SK-N-SH treated with all-trans-retinoic acid at 6 μM for 48 hours (cell line): ENCODE results near the gene KASH5.

Source experiments
- ATAC-seq: fragments of 200-7000 bp; cut with Tn5 transposase; 3 replicates; pipeline ENCODE4 v1.9.1; 2020; ENCODE audit warnings: mild to moderate bottlenecking, moderate library complexity
- BACH2 ChIP-seq: fragments of 250-450 bp; sonication (Bioruptor Pico); IDR thresholded peaks from 2 replicates; pipeline ENCODE4 v1.9.0; 2021; ENCODE audit warnings: mild to moderate bottlenecking, borderline replicate concordance
- CREB5 ChIP-seq: fragments of 250-450 bp; sonication (Bioruptor Pico); IDR thresholded peaks from 2 replicates; pipeline ENCODE4 v1.5.1; 2020; ENCODE audit warnings: low read depth, mild to moderate bottlenecking, moderate library complexity
- CSDC2 ChIP-seq: fragments of 250-450 bp; sonication (Bioruptor Pico); IDR thresholded peaks from 2 replicates; pipeline ENCODE4 v1.5.0; 2020; ENCODE audit warnings: mild to moderate bottlenecking, moderate library complexity
- ESRRG ChIP-seq: fragments of 250-450 bp; sonication (Bioruptor Pico); IDR thresholded peaks from 2 replicates; pipeline ENCODE4 v1.6.1; 2021; ENCODE audit warnings: mild to moderate bottlenecking
- GLIS3 ChIP-seq: fragments of 250-450 bp; sonication (Bioruptor Pico); IDR thresholded peaks from 2 replicates; pipeline ENCODE4 v1.5.0; 2020; ENCODE audit warnings: mild to moderate bottlenecking, moderate library complexity
- ISL1 ChIP-seq: fragments of 250-450 bp; sonication (Bioruptor Pico); IDR thresholded peaks from 2 replicates; pipeline ENCODE4 v2.1.2; 2022; ENCODE audit warnings: mild to moderate bottlenecking, moderate library complexity
- OSR1 ChIP-seq: fragments of 250-450 bp; sonication (Bioruptor Pico); IDR thresholded peaks from 2 replicates; pipeline ENCODE4 v1.8.0; 2022; ENCODE audit warnings: moderate library complexity, mild to moderate bottlenecking, inconsistent platforms
- PATZ1 ChIP-seq: fragments of 250-450 bp; sonication (Bioruptor Pico); IDR thresholded peaks from 2 replicates; pipeline ENCODE4 v1.8.0; 2020; ENCODE audit warnings: mild to moderate bottlenecking, moderate library complexity, borderline replicate concordance
- POU6F1 ChIP-seq: fragments of 250-450 bp; sonication (Bioruptor Pico); IDR thresholded peaks from 2 replicates; pipeline ENCODE4 v1.8.0; 2021; ENCODE audit warnings: low read depth, mild to moderate bottlenecking, moderate library complexity, borderline replicate concordance
- RARB ChIP-seq: fragments of 250-450 bp; sonication (Bioruptor Pico); IDR thresholded peaks from 2 replicates; pipeline ENCODE4 v1.8.0; 2021; ENCODE audit warnings: mild to moderate bottlenecking, moderate library complexity
- SNAI2 ChIP-seq: fragments of 250-450 bp; sonication (Bioruptor Pico); IDR thresholded peaks from 2 replicates; pipeline ENCODE4 v1.5.0; 2020; ENCODE audit warnings: mild to moderate bottlenecking, moderate library complexity
- TCF4 ChIP-seq: fragments of 250-450 bp; sonication (Bioruptor Pico); IDR thresholded peaks from 2 replicates; pipeline ENCODE4 v1.8.0; 2021; ENCODE audit warnings: mild to moderate bottlenecking, moderate library complexity, borderline replicate concordance
- TOX ChIP-seq: fragments of 250-450 bp; sonication (Bioruptor Pico); IDR thresholded peaks from 2 replicates; pipeline ENCODE4 v1.8.0; 2021; ENCODE audit warnings: mild to moderate bottlenecking, moderate library complexity, borderline replicate concordance
- TSHZ2 ChIP-seq: fragments of 250-450 bp; sonication (Bioruptor Pico); IDR thresholded peaks from 2 replicates; pipeline ENCODE4 v1.5.0; 2020; ENCODE audit warnings: mild to moderate bottlenecking, moderate library complexity
- ZC3H10 ChIP-seq: fragments of 250-450 bp; sonication (Bioruptor Pico); IDR thresholded peaks from 2 replicates; pipeline ENCODE4 v1.5.1; 2021; ENCODE audit warnings: mild to moderate bottlenecking, moderate library complexity
- ZFP30 ChIP-seq: fragments of 450-650 bp; formaldehyde crosslinking; IDR thresholded peaks from 2 replicates; pipeline ENCODE4 v1.5.0; 2022; ENCODE audit warnings: mild to moderate bottlenecking, moderate library complexity
- ZNF565 ChIP-seq: fragments of 450-650 bp; formaldehyde crosslinking; conservative IDR thresholded peaks from 2 replicates; pipeline ENCODE4 v1.5.0; 2020; ENCODE audit warnings: low read depth, mild to moderate bottlenecking, moderate library complexity
- ZNF70 ChIP-seq: fragments of 450-650 bp; formaldehyde crosslinking; IDR thresholded peaks from 2 replicates; pipeline ENCODE4 v1.5.0; 2020; ENCODE audit warnings: mild to moderate bottlenecking, moderate library complexity
- ZNF8 ChIP-seq: fragments of 450-650 bp; formaldehyde crosslinking; IDR thresholded peaks from 2 replicates; pipeline ENCODE4 v1.5.0; 2020; ENCODE audit warnings: mild to moderate bottlenecking, moderate library complexity

Gene KASH5

GRCh38 chr19:49421039-49421877 is 33.2 kb downstream of the KASH5 start:
- no peak for TF ChIP-seq TCF4
- TF ChIP-seq SNAI2 (CRISPR knock-in tag) = no peak
- TF ChIP-seq OSR1 (CRISPR knock-in tag) = no peak
- TF ChIP-seq RARB (CRISPR knock-in tag) = no peak
- TF ChIP-seq ESRRG (CRISPR knock-in tag) = no peak
- TF ChIP-seq ZNF70 (CRISPR knock-in tag) = no peak
- ATAC-seq = peak; percentile 53

- no peak for ATAC-seq
- TF ChIP-seq TCF4 = no peak
- no peak for TF ChIP-seq BACH2 (CRISPR knock-in tag)
- no peak for TF ChIP-seq ZC3H10 (CRISPR knock-in tag)
- no peak for TF ChIP-seq TOX
- no peak for TF ChIP-seq ZNF8 (CRISPR knock-in tag)
- TF ChIP-seq ZNF70 (CRISPR knock-in tag) = no peak
- TF ChIP-seq ISL1 (CRISPR knock-in tag) = no peak
- no peak for TF ChIP-seq SNAI2 (CRISPR knock-in tag)
- TF ChIP-seq, all 23 proteins: peak for 0
These were observed 33.8 kb downstream of the KASH5 start for GRCh38 chr19:49421878-49422202.

- TF ChIP-seq CREB5 (CRISPR knock-in tag) = no peak
- TF ChIP-seq ISL1 (CRISPR knock-in tag) = no peak
- no peak for TF ChIP-seq ZNF8 (CRISPR knock-in tag)
- TF ChIP-seq, all 23 proteins: peak for 0
These were observed 34.5 kb downstream of the KASH5 start for GRCh38 chr19:49422407-49423070.

GRCh38 chr19:49423071-49423984 is 35.3 kb downstream of the KASH5 start, which contains the start of gene PTH2:
Gene PTH2, minus strand, starts transcription at chr19:49423441. Its CDS starts 102 bp downstream, at chr19:49423339.
- no peak for ATAC-seq
- TF ChIP-seq PATZ1 (CRISPR knock-in tag) = no peak
- no peak for TF ChIP-seq ESRRG (CRISPR knock-in tag)
- TF ChIP-seq TCF4 = no peak
- no peak for TF ChIP-seq ZNF70 (CRISPR knock-in tag)
- no peak for TF ChIP-seq ZNF565 (CRISPR knock-in tag)
- no peak for TF ChIP-seq ZC3H10 (CRISPR knock-in tag)
- no peak for TF ChIP-seq TSHZ2 (CRISPR knock-in tag)
- TF ChIP-seq CSDC2 (CRISPR knock-in tag) = no peak
- TF ChIP-seq ZFP30 = no peak
- no peak for TF ChIP-seq POU6F1 (CRISPR knock-in tag)
- TF ChIP-seq CREB5 (CRISPR knock-in tag) = no peak
- TF ChIP-seq ZNF8 (CRISPR knock-in tag) = no peak
- TF ChIP-seq GLIS3 = no peak
- TF ChIP-seq SNAI2 (CRISPR knock-in tag) = no peak
- TF ChIP-seq, all 23 proteins: peak for 0

More at GRCh38 chr19:49422407-49423070, 34.5 kb downstream of the KASH5 start:
- ATAC-seq = peak; percentile 77
